Mesodermal cell (in vitro differentiated cells): Measurements from ENCODE around the gene RASA3.
A peak's percentile ranks its signal among the peaks of the same experiment; 100 is the strongest.

Experiments
- H3K27ac ChIP-seq: 2 replicates; pipeline ENCODE4 v1.7.0; 2013; ENCODE audit warnings: mild to moderate bottlenecking, low read depth, low read length, moderate library complexity; ENCODE audit not compliant: severe bottlenecking
- H3K36me3 ChIP-seq: 2 replicates; pipeline ENCODE4 v1.7.1; 2013; ENCODE audit warnings: mild to moderate bottlenecking, low read length, moderate library complexity; ENCODE audit not compliant: control insufficient read depth, insufficient read depth
- H3K4me1 ChIP-seq: one replicate; pipeline ENCODE4 v1.7.1; 2013; ENCODE audit warnings: mild to moderate bottlenecking, low read length; ENCODE audit not compliant: insufficient read depth, control insufficient read depth, poor library complexity, severe bottlenecking
- H3K4me3 ChIP-seq: 2 replicates; pipeline ENCODE4 v1.7.0; 2013; ENCODE audit warnings: low read length, control low read depth, mild to moderate bottlenecking; ENCODE audit not compliant: insufficient read depth, poor library complexity, severe bottlenecking; ENCODE audit errors: extremely low read depth
- H3K9me3 ChIP-seq: 2 replicates; pipeline ENCODE4 v1.7.1; 2013; ENCODE audit warnings: mild to moderate bottlenecking, low read length, moderate library complexity; ENCODE audit not compliant: control insufficient read depth
- WGBS, 2 experiments: methylation state at CpG; one replicate each; pipeline ENCODE4 v1.1.5; 2013; ENCODE audit warnings: missing lambda C conversion rate in 2 of 2; ENCODE audit not compliant: insufficient coverage in 2 of 2; 5-methylcytosine and 5-hydroxymethylcytosine counted together

The RASA3 gene

GRCh38 chr13:114097893-114098688 is 34.3 kb downstream of the RASA3 start:
- Histone ChIP-seq H3K9me3 (peaks cover 6% of the 10 kb centered on the region), H3K27ac (peak overlapping the region; percentile 49), H3K4me3 (no peak overlapping the region), H3K36me3 (peaks cover 16% of the 10 kb centered on the region), H3K4me1 (peaks cover 32% of the 10 kb centered on the region)
- WGBS, 2 experiments = 85 to 90% methylated on average over 21 to 27 of the region's 27 CpGs

- Histone ChIP-seq H3K36me3 (peaks cover 16% of the 10 kb centered on the region), H3K4me1 (peaks cover 32% of the 10 kb centered on the region), H3K4me3 (no peak overlapping the region), H3K27ac (peak overlapping the region; percentile 23), H3K9me3 (peaks cover 11% of the 10 kb centered on the region)
- WGBS, 2 experiments = 91 to 93% methylated on average over 25 of the region's 25 CpGs
Observed at GRCh38 chr13:114097212-114097892, 35.1 kb downstream of the RASA3 start.

GRCh38 chr13:114096811-114097211 is 35.6 kb downstream of the RASA3 start:
- H3K36me3 ChIP-seq = peaks cover 13% of the 10 kb centered on the region
- H3K4me3 ChIP-seq = no peak overlapping the region
- peaks cover 14% of the 10 kb centered on the region for H3K9me3 ChIP-seq
- peaks cover 28% of the 10 kb centered on the region for H3K4me1 ChIP-seq
- WGBS, 2 experiments = 94 to 96% methylated on average over 15 to 18 of the region's 18 CpGs
- no peak overlapping the region for H3K27ac ChIP-seq

GRCh38 chr13:114096031-114096485 is 36.4 kb downstream of the RASA3 start:
- no peak overlapping the region for H3K4me3 ChIP-seq
- no peak overlapping the region for H3K27ac ChIP-seq
- peaks cover 25% of the 10 kb centered on the region for H3K4me1 ChIP-seq
- WGBS, 2 experiments = 93 to 95% methylated on average over 23 to 24 of the region's 24 CpGs
- H3K36me3 ChIP-seq = peaks cover 19% of the 10 kb centered on the region
- H3K9me3 ChIP-seq = peaks cover 21% of the 10 kb centered on the region

- Histone ChIP-seq H3K4me3 (no peak overlapping the region), H3K9me3 (peaks cover 25% of the 10 kb centered on the region), H3K36me3 (peaks cover 23% of the 10 kb centered on the region), H3K27ac (no peak overlapping the region), H3K4me1 (peaks cover 20% of the 10 kb centered on the region)
- 88 to 89% methylated on average over 4 of the region's 4 CpGs for WGBS, 2 experiments
Observed at GRCh38 chr13:114095486-114095885, 36.9 kb downstream of the RASA3 start.

- peaks cover 44% of the 10 kb centered on the region for H3K36me3 ChIP-seq
- peaks cover 26% of the 10 kb centered on the region for H3K9me3 ChIP-seq
- no peak overlapping the region for H3K4me3 ChIP-seq
- peaks cover 10% of the 10 kb centered on the region for H3K4me1 ChIP-seq
- H3K27ac ChIP-seq = no peak overlapping the region
Observed at GRCh38 chr13:114093118-114093517, 39.3 kb downstream of the RASA3 start.

GRCh38 chr13:114092468-114092867 is 40.0 kb downstream of the RASA3 start:
- Histone ChIP-seq H3K4me3 (no peak overlapping the region), H3K4me1 (peaks cover 4% of the 10 kb centered on the region), H3K36me3 (peaks cover 48% of the 10 kb centered on the region), H3K9me3 (peaks cover 28% of the 10 kb centered on the region), H3K27ac (no peak overlapping the region)
- WGBS, 2 experiments = 100% methylated on average over 1 of the region's 3 CpGs

GRCh38 chr13:114090476-114090875 is 41.9 kb downstream of the RASA3 start:
- Histone ChIP-seq H3K4me1 (no peaks in the 10 kb centered on the region), H3K36me3 (peaks cover 46% of the 10 kb centered on the region), H3K27ac (no peak overlapping the region), H3K4me3 (no peak overlapping the region), H3K9me3 (peaks cover 32% of the 10 kb centered on the region)
- 96 to 100% methylated on average over 4 to 9 of the region's 11 CpGs for WGBS, 2 experiments

- peaks cover 32% of the 10 kb centered on the region for H3K9me3 ChIP-seq
- H3K27ac ChIP-seq = no peak overlapping the region
- H3K36me3 ChIP-seq = peaks cover 44% of the 10 kb centered on the region
- WGBS, 2 experiments = 92 to 96% methylated on average over 21 to 23 of the region's 25 CpGs
- no peak overlapping the region for H3K4me3 ChIP-seq
- H3K4me1 ChIP-seq = no peaks in the 10 kb centered on the region
Observed at GRCh38 chr13:114089751-114090400, 42.5 kb downstream of the RASA3 start.

GRCh38 chr13:114089341-114089740 is 43.1 kb downstream of the RASA3 start:
- Histone ChIP-seq H3K27ac (no peak overlapping the region), H3K4me1 (no peaks in the 10 kb centered on the region), H3K36me3 (peaks cover 44% of the 10 kb centered on the region), H3K4me3 (no peak overlapping the region), H3K9me3 (peaks cover 32% of the 10 kb centered on the region)
- WGBS, 2 experiments = 87% methylated on average over 13 to 14 of the region's 15 CpGs
